NCI-H526 (cell line): ENCODE measurements around the gene RAB11FIP3.

Experiments used
- DNase-seq, 2 experiments: peaks; one replicate each; lab custom pipeline; 2025; lab: John Stamatoyannopoulos, UW

RAB11FIP3 gene

GRCh38 chr16:533391-534123, 108.1 kb downstream of the RAB11FIP3 start:
- DNase-seq = peak; percentile 61 to 83

GRCh38 chr16:534135-534534, 108.7 kb downstream of the RAB11FIP3 start:
- DNase-seq = peak in 1 of 2 experiments; percentile 74

GRCh38 chr16:534856-535445, 109.5 kb downstream of the RAB11FIP3 start:
- no peak for DNase-seq

- DNase-seq = no peak
These were observed 110.3 kb downstream of the RAB11FIP3 start for GRCh38 chr16:535446-536405.

- no peak for DNase-seq
These were observed 111.3 kb downstream of the RAB11FIP3 start for GRCh38 chr16:536746-537145.

GRCh38 chr16:537415-538335, 112.2 kb downstream of the RAB11FIP3 start:
- no peak for DNase-seq

- DNase-seq = no peak
These were observed 114.6 kb downstream of the RAB11FIP3 start for GRCh38 chr16:539901-540530.

GRCh38 chr16:540645-541340, 115.3 kb downstream of the RAB11FIP3 start:
- DNase-seq = no peak

GRCh38 chr16:543301-544164, 118.1 kb downstream of the RAB11FIP3 start:
- DNase-seq = no peak

GRCh38 chr16:544517-544916, 119.1 kb downstream of the RAB11FIP3 start:
- no peak for DNase-seq

GRCh38 chr16:546909-547770, 121.7 kb downstream of the RAB11FIP3 start:
- peak; percentile 19 to 77 for DNase-seq

GRCh38 chr16:548586-548985, 123.1 kb downstream of the RAB11FIP3 start:
- DNase-seq = no peak

- DNase-seq = no peak
These were observed 124.3 kb downstream of the RAB11FIP3 start for GRCh38 chr16:549544-550263.

- no peak for DNase-seq
These were observed 125.8 kb downstream of the RAB11FIP3 start for GRCh38 chr16:551210-551609.

- DNase-seq = no peak
These were observed 126.7 kb downstream of the RAB11FIP3 start for GRCh38 chr16:552171-552570.

GRCh38 chr16:553601-554296, 128.3 kb downstream of the RAB11FIP3 start:
- no peak for DNase-seq

GRCh38 chr16:554297-554621, 128.8 kb downstream of the RAB11FIP3 start:
- no peak for DNase-seq
